Thyroid gland (tissue), 4 donors: ENCODE measurements around the gene DNAJB12.

ENCODE experiments used
- POLR2A ChIP-seq, 2 donors: fragments of 450-650 bp; IDR thresholded peaks; one replicate each; pipeline ENCODE4 v1.6.1; 2017; ENCODE audit warnings: antibody characterized with exemption in 2 of 2, mild to moderate bottlenecking in 2 of 2, moderate library complexity in 1 of 2
- TF ChIP-seq, protein P1 (sequence below), 6 experiments: fragments of 200-600 bp in 3 of 6; fragments of 450-650 bp in 3 of 6; sonication (generic) in 3 of 6; IDR thresholded peaks; one replicate each; pipeline ENCODE4 v1.5.1; 2016 to 2019; ENCODE audit warnings: antibody characterized with exemption in 6 of 6, mild to moderate bottlenecking in 2 of 6, inconsistent platforms in 1 of 6, moderate library complexity in 1 of 6

DNA sequence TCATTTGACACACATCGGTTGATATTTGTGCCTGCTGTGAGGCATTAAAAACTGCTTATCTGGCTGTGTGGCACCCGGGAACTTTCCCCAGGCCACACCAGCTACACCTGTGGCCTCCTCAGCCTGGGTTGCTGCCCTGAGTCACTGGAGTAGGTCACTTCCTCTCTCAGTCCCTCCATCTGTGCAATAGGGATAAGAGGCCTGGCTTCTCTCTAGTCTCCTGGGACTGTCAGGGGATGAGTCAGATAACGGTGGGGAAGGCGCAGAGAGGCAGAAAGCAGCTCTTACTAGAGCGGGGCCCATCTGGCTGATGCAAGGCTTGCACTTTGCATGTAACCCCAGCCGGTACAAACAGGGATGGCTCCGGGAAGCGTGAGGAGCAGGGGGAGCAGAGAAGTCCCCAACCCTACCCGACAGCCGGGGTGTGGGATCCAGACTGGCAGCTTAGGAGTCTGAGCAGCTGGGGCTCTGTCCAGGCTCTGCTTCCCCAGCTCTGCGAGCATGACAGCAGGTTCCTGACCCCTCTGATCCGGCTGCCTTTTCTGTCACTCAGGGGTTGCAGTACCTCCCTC lies 34.0 kb downstream of the DNAJB12 start:
- TF ChIP-seq, protein P1, sequence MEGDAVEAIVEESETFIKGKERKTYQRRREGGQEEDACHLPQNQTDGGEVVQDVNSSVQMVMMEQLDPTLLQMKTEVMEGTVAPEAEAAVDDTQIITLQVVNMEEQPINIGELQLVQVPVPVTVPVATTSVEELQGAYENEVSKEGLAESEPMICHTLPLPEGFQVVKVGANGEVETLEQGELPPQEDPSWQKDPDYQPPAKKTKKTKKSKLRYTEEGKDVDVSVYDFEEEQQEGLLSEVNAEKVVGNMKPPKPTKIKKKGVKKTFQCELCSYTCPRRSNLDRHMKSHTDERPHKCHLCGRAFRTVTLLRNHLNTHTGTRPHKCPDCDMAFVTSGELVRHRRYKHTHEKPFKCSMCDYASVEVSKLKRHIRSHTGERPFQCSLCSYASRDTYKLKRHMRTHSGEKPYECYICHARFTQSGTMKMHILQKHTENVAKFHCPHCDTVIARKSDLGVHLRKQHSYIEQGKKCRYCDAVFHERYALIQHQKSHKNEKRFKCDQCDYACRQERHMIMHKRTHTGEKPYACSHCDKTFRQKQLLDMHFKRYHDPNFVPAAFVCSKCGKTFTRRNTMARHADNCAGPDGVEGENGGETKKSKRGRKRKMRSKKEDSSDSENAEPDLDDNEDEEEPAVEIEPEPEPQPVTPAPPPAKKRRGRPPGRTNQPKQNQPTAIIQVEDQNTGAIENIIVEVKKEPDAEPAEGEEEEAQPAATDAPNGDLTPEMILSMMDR (IDR thresholded peaks at IDR 0.05), result no peak
- TF ChIP-seq POLR2A (IDR thresholded peaks at IDR 0.05), result no peak
